ENCODE results near the gene SMYD4.
"Not testable (repeated sequence)": the region's sequence is repeated elsewhere in the genome, so short reads cannot be mapped to it uniquely, and the experiment has no call there.

SMYD4 gene

DNA sequence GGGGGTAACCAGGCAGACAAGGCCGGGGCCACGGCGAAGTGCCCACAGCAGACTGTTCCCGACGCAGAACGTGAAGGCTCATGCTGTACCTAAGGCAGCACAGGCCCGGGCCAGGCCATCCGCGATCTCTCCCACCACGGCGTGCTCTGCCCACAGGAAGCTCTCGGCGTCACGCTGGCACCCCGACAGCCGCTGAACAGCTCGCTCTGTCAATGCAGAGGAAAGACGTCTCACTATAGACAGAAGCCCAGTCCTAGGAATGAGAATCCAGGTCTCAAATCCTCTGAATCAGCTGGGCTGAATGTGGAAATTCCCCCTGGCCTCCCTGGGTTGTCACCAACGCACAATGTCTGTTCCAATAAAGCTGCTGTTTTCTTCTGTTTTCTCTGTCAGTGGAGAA is 46.4 kb downstream of the SMYD4 start:
- no peak for DNase-seq (ENCODE audit: low read depth)

DNA sequence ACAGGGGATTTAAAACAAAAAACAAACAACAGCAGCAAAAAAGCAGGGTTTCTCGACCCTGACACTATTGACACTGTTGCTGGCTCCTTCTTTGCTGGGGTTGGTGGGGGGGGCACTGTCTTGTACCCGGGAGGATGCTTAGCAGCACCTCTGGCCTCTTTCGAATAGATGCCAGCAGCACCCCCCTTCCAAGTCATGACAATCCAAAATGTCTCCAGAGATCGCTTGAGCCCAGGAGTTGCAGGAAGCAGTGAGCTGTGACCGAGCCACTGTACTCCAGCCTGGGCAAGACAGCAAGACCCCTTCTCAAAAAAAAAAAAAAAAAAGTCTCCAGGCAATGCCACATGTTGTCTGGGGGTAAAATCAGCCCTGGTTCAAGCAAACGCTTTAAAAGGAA is 47.5 kb downstream of the SMYD4 start:
- no peak for DNase-seq (ENCODE audit: low read depth)

DNA sequence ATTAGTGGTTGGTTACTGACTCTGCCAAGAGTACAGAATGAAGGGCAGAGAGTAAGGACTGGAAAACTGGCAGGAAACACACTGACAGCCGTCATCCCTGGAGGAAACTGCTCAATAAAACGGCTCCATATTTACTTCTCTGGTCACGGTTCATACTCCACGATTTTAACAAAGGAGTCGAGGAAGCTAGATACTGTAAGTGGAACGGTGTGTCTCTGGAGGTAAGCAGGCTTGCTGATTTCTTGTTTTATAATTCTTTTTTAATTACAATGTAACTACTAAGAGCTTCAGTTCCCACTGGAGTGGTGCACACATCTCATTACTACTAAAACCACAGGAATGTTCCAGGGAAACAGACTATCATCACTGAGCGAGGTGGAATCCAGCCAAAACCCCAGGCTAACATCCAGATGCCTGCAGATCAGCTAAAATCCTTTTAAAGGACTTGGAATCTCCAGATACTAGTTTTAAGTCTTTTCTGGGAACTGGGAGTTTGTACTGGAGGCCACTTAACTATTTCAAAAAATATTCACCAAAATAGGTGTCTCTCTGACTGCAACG is 50.1 kb downstream of the SMYD4 start:
- DNase-seq (ENCODE audit: low read depth), result peak; percentile 91

DNA sequence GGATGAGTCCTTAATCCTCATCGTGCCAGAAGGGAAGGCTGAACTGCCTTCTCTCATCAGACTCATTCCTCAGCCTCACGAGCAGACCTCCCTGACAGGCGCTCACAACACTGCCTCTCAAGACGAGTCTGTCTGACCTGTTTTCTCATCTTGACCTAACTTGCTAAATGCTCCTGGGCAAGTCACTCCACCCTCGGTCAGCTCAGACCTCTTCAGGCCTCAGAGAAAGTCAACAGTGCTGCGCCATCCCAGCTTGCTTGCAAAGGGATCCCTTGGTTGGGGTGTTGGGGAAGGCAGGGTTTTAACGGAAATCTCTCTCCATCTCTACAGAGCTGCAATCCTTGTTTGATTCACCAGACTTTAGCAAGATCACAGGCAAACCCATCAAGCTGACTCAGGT is 52.8 kb downstream of the SMYD4 start:
- DNase-seq (ENCODE audit: low read depth), result no peak

DNA sequence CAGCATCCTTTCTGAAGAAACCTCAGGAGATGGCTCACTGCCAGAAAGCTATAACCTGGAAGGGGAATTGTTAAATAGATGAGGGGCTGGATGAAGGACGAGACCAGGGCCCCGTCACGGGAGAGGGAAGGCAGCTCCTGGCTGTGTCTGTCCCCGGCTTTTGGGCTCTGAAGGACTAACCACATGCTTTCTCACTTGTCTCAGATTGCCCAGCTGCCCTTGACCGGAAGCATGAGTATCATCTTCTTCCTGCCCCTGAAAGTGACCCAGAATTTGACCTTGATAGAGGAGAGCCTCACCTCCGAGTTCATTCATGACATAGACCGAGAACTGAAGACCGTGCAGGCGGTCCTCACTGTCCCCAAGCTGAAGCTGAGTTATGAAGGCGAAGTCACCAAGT is 53.4 kb downstream of the SMYD4 start:
- no peak for DNase-seq (ENCODE audit: low read depth)

DNA sequence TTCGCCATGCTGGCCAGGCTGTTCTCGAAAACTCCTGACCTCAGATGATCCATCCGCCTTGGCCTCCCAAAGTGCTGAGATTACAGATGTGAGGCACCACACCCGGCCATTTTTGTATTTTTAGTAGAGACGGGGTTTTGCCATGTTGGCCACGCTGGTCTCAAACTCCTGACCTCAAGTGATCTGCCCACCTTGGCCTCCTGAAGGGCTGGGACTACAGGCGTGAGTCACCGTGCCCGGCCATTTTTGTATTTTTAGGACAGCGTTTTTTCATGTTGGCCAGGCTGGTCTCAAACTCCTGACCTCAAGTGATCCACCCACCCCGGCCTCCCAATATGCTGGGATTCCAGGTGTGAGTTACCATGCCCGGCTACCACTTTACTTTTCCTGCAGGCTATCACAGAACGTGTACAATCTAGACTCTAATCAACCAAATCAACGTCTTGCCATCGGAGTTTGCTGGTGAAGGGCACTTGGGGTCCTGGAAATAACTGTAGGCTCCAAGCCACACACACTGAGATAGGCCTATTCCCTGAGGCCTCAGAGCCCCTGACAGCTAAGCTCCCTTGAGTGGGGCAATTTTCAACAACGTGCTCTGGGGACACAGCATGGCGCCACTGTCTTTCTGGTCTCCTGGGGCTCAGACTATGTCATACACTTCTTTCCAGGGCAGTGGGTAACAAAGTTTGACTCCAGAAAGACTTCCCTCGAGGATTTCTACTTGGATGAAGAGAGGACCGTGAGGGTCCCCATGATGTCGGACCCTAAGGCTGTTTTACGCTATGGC is 55.1 kb downstream of the SMYD4 start:
- DNase-seq (ENCODE audit: low read depth), result no peak

DNA sequence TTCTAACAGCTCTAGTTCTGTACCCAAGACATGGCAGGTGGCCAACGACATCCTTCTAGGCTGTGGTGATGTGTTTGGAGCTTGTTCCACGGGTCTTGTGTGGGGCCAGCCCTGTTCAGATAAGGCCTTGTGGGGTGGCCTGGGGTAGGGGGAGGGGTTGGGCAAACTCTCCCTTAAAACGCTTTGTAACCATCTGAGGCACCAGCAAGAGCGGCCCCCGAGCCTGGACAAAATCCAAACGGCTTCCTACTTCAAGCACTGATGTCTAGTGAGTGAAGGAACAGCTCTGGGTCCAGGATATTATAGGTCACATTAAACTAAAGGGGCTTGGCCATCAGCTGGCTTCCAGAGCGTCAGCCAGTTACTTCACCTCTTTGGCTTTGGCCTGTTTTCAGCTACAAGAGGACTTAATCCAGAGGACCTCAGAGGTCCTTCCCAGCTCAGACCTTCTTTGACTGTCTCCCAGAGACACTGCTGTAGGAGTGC is 56.0 kb downstream of the SMYD4 start:
- no peak for DNase-seq (ENCODE audit: low read depth)

DNA sequence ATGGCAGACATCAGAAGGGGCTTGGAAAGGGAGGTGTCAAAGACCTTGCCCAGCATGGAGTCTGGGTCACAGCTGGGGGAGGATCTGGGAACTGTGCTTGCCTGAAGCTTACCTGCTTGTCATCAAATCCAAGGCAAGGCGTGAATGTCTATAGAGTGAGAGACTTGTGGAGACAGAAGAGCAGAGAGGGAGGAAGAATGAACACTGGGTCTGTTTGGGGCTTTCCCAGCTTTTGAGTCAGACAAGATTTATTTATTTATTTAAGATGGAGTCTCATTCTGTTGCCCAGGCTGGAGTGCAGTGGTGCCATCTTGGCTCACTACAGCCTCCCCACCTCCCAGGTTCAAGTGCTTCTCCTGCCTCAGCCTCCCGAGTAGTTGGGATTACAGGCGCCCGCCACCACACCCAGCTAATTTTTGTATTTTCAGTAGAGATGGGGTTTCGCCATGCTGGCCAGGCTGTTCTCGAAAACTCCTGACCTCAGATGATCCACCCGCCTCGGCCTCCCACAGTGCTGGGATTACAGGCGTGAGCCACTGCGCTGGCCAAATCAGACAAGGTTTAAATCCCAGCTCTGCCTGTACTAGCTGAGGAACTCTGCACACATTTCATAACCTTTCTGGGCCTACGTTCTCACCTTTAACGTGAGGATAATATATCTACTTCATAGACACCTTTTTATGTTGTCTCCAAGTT is 56.6 kb downstream of the SMYD4 start:
- not testable (repeated sequence) for DNase-seq (ENCODE audit: low read depth)

DNA sequence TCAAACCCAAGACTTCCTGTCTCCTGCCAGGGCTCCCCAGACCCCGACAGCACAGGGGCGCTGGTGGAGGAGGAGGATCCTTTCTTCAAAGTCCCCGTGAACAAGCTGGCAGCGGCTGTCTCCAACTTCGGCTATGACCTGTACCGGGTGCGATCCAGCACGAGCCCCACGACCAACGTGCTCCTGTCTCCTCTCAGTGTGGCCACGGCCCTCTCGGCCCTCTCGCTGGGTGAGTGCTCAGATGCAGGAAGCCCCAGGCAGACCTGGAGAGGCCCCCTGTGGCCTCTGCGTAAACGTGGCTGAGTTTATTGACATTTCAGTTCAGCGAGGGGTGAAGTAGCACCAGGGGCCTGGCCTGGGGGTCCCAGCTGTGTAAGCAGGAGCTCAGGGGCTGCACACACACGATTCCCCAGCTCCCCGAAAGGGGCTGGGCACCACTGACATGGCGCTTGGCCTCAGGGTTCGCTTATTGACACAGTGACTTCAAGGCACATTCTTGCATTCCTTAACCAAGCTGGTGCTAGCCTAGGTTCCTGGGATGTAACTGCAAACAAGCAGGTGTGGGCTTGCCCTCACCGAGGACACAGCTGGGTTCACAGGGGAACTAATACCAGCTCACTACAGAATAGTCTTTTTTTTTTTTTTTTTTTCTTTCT is 59.8 kb downstream of the SMYD4 start:
- DNase-seq (ENCODE audit: low read depth), result no peak

DNA sequence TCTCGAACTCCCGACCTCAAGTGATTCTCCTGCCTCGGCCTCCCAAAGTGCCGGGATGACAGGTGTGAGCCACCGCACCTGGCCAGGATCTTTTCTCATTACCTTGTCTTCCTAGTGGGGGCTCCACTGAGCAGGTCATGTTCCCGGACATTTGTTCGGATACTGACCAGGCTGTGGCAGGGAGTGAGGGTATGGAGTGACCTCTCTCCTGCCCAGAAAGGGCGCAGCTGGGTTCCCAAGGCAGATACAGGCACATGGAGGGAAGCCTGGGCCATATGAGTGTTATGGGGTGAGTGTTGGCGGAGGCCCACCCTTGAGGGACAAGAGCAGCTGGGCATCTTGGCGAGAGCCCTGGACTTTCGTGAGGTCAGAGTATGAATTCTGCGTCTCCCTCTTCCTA is 62.3 kb downstream of the SMYD4 start:
- DNase-seq (ENCODE audit: low read depth), result no peak

DNA sequence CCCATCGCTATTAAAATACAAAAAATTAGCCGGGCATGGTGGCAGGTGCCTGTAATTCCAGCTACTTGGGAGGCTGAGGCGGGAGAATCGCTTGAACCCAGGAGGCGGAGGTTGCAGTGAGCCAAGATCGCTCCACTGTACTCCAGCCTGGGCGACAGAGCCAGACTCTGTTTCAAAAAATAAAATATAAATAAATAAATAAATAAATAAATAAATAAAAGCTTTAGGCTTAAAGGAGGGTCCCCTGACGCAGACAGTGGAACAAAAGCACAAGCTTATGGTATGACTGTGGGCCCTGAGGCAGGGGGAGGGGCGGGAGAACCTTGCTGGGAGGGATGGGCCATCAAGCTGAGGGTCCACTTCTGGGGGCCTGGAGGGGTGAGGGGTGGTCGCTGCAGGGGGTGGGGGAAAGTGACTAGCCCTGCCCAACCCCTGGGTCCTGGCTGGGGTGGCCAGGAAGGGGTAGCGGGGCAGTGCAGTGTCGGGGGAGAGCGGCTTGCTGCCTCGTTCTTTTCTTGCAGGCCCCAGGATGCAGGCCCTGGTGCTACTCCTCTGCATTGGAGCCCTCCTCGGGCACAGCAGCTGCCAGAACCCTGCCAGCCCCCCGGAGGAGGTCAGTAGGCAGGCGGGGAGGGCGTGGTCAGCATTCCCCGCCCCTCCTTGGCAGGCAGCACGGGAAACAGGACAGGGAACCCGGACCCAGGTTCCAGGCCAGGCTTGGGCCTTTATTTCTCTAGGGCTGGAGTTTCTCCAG is 63.1 kb downstream of the SMYD4 start:
- no peak for DNase-seq (ENCODE audit: low read depth)

DNA sequence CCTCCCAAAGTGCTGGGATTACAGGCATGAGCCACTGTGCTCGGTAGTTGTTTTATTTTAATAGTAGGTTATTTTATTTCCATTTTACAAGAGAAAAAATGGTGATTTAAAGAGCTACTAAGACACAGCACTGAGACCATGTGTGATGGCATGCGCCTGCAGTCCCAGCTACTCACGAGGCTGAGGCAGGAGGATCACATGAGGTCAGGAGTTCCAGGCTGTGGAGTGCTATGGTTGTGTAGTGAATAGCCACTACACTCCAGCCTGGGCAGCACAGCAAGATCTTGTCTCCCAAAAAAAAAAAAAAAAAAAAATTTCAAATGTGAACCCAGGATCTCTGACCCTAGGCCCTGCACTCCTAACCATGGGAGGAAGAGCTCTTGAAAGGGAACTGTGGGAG is 64.1 kb downstream of the SMYD4 start:
- DNase-seq (ENCODE audit: low read depth), result no peak

DNA sequence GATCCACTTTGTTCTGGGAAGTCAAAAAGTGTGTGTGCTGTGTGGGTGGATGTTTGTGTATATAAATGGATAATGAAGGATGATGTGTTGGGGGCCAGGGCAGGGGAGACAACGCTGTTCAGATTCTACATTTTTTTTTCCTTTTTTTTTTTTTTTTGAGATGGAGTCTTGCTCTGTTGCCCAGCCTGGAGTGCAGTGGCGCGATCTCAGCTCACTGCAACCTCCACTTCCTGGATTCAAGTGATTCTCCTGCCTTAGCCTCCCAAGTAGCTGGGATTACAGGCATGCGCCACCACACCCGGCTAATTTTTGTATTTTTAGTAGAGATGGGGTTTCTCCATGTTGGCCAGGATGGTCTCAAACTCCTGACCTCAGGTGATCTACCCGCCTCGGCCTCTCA is 65.0 kb downstream of the SMYD4 start:
- not testable (repeated sequence) for DNase-seq (ENCODE audit: low read depth)

DNA sequence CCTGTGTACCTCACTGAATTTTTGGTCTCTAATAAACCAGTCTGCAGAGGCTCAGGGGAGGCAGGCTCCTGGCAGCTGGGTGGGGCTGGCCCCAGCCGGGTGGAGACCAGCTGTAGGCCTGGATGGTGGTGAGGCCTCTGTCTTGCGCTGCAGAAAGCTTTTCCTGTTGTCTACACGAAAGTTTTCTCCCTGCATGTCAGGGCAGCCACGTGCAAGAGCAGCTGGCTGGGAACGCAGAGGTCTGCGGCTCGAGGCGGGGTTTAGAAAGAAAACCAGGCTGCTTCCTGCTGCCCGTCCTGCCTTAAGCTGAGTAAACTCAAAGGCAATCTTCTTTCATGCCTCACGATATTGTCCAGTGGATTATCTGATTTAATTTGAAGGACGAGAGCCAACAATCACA is 65.4 kb downstream of the SMYD4 start:
- peak; percentile 85 for DNase-seq (ENCODE audit: low read depth)

DNA sequence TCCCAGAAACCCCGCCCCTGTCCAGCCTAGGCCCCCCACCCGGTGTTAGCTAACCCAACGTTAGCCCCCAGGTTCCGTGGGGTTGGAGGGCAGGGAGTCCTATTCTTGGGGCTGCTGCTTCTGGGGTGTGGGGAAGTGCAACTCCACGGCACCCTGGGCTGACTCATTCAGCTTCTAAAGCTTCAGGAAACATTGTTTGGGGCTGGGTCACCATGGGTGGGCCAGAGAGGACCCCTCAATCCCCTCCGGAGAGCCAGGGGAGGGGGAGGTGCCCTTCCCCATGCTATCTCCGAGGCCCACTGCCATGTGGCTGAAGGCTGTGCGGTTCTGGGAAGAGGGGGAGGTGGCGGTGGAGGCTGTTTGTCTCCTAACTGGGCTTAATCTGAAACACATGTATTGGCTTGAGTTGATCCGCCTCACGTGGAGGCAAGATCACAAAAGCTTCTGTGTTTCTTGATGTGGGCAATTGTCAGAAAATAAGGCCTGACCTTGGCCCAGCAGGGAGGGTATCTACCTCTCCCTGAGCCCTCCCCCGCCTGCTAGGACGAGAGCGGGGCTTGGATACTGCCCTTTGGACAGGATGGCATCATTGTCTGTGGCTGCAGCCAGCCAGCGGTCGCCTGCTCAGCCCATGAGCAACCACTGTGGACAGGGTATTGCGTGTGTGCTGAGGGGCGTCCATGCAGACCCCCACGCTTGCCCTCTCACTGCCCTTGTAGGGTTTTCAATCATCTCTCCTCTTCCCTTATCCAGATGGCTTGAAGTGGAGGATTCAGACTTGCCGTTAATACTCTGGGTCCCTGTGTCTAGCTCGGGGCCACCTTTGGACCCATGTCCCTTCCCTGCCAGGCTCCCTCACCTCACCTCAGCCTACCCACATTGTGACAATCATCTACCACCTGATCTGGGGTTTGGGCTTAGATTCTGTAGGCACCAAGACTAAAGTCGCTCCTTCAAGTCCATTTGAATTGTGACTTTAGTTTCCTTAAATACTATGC is 66.5 kb downstream of the SMYD4 start:
- peak; percentile 87 for DNase-seq (ENCODE audit: low read depth)

DNA sequence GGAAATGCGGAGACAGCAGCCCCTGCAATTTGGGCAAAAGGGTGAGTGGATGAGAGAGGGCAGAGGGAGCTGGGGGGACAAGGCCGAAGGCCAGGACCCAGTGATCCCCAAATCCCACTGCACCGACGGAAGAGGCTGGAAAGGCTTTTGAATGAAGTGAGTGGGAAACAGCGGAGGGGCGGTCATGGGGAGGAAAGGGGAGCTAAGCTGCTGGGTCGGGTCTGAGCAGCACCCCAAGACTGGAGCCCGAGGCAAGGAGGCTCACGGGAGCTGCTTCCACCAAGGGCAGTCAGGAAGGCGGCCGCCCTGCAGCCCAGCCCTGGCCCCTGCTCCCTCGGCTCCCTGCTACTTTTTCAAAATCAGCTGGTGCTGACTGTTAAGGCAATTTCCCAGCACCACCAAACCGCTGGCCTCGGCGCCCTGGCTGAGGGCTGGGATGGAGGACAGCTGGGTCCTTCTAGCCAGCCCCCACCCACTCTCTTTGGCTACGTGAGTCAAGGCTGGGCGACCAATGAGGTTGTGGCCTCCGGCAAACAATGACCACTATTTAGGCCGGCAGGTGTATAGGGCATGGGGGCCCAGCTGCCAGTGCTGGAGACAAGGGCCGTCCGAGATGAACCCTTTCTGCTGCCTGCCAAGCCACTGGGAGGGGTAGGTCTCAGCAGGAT is 67.3 kb downstream of the SMYD4 start:
- DNase-seq (ENCODE audit: low read depth), result peak; percentile 43

DNA sequence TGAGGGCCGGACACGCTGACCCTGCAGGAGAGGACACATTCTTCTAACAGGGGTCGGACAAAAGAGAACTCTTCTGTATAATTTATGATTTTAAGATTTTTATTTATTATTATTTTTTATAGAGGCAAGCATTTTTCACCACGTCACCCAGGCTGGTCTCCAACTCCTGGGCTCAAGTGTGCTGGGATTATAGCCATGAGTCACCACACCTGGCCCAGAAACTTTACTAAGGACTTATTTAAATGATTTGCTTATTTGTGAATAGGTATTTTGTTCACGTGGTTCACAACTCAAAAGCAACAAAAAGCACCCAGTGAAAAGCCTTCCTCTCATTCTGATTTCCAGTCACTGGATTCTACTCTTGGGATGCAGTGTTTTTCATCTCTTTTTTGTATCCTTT is 70.2 kb downstream of the SMYD4 start:
- DNase-seq (ENCODE audit: low read depth), result no peak

DNA sequence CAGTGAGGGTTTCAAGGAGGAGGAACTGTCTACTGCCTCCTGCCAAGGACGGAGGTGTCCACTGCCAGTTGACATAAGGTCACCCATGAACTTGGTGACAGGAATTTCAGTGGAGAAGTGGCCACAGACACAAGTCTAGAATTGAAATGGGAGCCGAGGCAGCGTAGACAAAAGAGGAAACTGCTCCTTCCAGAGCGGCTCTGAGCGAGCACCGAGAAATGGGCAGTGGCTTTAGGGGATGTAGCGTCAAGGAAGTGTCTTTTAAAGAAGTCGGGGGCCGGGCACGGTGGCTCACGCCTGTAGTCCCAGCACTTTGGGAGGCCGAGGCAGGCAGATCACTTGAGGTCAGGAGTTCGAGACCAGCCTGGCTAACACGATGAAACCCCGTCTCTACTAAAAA is 70.9 kb downstream of the SMYD4 start:
- no peak for DNase-seq (ENCODE audit: low read depth)

DNA sequence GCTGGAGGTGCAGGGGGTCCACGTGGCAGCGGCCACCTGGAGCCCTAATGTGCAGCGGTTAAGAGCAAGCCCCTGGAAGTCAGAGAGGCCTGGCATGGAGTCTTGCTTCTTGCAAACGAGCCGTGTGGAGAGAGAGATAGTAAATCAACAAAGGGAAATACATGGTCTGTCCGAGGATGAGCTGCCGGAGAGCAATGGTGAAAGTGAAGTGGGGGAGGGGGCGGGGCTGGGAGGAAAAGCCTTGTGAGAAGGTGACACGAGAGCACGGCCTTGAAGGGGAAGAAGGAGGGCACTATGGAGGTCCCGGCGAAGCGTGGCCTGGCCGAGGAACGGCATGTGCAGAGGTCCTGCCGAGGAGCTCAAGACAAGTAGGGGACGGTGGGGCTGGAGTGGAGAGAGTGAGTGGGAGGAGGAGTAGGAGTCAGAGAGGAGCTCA is 73.9 kb downstream of the SMYD4 start:
- no peak for DNase-seq (ENCODE audit: low read depth)

DNA sequence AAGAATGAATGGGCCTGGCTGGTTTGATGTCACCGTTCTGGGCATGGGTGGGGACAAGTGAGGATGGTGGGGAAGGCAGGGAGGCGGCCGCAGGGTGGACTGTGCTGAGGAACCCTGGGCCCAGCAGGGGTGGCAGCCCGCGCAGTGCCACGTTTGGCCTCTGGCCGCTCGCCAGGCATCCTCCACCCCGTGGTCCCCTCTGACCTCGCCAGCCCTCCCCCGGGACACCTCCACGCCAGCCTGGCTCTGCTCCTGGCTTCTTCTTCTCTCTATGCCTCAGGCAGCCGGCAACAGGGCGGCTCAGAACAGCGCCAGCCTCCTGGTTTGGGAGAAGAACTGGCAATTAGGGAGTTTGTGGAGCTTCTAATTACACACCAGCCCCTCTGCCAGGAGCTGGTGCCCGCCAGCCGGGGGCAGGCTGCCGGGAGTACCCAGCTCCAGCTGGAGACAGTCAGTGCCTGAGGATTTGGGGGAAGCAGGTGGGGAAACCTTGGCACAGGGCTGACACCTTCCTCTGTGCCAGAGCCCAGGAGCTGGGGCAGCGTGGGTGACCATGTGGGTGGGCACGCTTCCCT is 74.4 kb downstream of the SMYD4 start:
- no peak for DNase-seq (ENCODE audit: low read depth)

Measured in fibroblast of the conjunctiva (primary cell).